Measurements from ENCODE around the gene TMEM119. TPM values are rescaled to one million over a fixed set of nuclear protein-coding genes. Genes with fewer than 3 reads are reported as not detected.

TMEM119 gene, protein sequence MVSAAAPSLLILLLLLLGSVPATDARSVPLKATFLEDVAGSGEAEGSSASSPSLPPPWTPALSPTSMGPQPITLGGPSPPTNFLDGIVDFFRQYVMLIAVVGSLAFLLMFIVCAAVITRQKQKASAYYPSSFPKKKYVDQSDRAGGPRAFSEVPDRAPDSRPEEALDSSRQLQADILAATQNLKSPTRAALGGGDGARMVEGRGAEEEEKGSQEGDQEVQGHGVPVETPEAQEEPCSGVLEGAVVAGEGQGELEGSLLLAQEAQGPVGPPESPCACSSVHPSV
- not detected in 2 replicates for total RNA-seq (2014; rRNA removed; shearing (Covaris generic))

DNA sequence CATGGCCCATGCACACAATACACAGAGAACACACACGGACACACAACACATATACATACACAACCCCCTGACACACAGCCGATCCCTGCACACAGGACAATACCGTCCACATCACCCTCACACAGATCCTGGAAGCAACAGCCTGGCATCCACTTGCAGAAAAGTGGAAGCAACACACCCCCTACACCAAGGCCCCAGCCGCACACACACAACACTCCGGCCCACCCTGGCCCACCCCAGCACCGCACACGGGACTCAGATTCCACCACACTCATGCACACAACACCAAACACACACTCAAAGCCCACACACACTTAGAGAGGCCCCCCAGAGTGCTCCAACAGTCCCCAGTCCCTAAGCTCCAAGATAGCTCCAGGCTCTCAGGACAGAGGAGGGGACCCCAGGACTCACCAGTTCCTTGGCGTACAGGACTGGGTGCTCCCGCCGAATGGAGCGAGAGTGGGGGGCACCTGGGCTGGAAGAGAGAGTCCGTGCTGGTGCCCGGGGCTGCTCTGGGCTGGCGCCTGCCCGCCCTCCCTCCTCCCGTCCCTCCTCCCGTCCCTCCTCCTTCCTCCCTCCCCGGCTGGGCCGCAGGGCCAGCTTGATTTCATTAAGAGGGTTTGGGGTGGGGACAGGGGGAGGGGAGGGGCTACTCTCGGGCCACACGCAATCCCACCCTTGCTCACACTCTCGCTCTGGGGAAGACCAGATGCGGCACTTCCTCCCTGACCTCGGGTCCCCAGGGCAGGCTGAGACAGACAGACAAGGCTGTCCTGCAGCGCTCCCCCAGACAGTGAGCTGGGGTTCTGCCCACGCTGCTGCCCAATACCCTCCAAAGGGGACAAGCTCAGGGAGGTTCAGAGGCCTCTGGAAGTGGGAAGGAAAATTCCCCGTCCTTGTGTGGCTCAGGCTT lies at the start of gene TMEM119:
Gene TMEM119, minus strand, starts transcription at position 526 of the 913 bp plus-strand sequence. CDS start 5,701 bp downstream, outside the sequence.
- no peak for DNase-seq (ENCODE audit: low spot score)

DNA sequence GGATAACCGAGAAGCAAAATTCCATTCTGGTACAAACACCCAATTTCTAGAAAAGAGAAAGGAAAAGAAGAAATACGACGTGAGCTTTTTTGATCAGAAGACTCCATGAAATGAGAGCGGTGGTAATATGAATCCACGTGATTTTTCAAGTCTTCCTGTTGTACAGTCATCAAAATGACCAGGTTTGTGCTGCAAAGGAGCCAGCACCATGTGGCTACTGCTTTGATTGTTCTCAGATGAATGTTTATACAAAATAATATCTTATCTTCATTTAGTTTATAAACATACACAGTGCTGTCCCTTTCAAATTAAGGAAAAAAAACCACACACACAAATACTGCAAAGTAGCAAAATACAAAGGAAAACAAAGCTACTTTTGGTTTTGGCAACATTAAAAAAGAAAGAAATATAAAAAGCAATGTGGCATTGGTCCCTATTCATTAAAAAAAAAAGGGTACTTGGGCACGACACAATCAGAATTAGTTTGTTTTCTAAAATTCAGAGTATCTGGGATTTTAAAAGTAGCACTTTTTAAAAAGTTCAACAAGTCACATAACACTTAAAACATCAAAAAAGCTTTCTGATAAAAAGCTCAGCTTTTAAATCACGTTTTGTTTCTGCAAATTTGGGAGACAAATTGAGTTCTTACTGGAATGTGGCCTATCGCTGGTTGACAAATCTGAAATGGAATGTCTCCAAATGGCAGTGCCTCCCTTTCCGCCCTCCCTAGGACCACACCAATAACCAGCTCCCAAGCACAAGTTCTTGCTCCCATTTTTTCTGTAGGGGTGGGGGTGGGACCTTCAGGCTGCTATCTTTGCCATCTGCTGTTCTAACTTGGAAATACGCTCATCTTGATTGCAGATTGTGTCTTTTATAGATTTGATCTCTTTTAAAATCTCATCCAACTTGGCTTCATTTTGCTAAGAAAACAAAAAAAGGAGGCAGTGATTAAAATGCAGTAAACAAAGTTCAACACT lies 49.0 kb upstream of the TMEM119 start:
- DNase-seq (ENCODE audit: low spot score) = no peak

DNA sequence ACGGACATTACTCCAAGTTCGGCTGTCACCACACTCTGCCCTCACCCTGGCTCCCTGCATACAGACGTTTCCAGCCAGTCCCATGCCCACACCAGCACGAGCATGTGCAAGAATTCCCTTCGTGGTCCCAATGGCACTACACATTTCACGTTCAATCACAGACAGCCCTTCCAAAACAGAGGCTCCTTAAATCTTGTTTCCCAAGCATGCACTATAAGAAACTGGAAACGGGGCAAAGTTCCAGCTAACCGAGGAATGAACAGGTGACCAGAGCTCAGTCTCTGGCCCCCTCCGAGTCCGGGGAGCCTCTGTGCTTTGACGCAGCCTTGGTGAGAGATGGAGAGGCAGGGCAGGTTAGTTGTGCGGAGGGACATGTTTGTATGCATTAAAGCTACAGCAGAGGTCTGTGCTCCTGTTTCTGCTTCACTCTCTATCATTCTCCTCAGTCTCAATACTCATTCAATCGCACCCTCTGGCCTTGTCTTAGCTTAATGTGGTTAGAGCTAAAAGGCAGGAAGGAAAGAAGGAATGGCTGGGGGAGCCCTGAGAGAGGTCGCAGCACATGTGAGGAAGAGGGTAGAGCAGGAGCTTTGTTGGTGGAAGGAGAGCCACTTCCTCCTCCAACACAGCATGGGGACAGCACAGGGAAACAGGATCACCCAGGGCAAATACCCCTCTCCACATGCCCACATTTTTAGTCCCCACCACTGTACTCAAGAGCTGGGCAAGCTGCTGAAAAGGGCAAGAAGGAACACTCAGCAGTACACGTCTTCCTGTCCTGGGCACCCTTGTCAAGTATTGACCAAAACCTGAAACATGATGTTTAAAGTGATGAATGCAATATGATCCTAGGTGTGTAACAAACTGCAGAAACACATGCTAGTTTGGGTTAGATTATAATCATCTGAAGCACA lies 48.1 kb upstream of the TMEM119 start:
- no peak for DNase-seq (ENCODE audit: low spot score)

DNA sequence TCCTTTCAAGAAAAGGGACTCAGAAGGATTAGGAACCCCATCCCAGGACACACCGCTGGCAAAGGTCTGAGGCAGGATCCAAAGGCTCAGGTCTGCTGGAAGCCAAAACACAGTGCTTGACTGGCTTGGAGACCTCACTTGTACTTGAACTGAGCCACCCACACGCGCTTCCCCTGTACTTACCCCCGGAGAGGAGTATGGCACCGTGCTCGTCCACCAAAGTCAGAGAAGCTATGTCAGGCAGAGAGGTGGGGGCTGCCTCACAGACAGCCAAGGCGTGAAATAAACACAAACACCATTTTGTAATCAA lies 46.9 kb upstream of the TMEM119 start:
- DNase-seq (ENCODE audit: low spot score) = no peak

DNA sequence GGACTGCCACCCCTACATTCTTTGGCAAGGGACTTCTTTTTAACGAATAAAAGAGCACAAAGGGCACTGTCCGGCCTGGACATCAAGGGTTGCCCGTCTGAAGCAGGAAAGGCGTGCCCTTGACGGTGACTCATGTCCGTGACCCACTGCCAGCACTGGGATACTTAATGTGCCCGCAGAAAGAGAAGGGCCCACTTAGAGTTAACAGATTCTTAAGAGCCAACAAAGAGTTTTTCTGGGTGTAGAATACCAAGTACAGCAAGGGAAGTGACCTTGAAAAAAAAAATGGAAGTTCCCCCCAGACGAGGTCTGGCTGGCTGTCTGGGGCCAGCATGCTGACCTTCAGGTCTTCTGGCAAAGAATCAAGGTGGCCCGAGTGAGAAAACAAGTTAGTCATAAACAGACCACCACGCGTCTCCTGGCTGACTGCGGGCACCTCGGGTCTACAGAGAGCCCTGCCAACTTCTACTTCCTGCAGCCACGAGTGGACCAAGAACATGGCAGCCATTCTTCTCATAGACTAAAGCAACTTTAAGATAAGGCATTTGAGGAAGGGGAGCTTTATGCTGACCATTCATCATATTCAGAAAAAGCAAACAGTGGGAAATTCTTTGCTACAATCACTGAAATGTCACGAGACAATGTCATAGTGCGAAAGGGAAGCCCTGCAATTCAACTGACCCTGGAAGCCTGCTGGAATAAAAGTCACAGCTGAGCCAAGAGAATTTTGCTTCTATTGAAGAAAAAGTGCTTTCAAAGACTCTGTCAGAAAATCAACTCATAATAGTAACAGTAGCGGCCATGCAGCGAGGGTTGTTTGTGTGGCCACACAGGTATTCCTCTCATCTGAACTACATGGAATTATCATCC lies 46.3 kb upstream of the TMEM119 start:
- no peak for DNase-seq (ENCODE audit: low spot score)

DNA sequence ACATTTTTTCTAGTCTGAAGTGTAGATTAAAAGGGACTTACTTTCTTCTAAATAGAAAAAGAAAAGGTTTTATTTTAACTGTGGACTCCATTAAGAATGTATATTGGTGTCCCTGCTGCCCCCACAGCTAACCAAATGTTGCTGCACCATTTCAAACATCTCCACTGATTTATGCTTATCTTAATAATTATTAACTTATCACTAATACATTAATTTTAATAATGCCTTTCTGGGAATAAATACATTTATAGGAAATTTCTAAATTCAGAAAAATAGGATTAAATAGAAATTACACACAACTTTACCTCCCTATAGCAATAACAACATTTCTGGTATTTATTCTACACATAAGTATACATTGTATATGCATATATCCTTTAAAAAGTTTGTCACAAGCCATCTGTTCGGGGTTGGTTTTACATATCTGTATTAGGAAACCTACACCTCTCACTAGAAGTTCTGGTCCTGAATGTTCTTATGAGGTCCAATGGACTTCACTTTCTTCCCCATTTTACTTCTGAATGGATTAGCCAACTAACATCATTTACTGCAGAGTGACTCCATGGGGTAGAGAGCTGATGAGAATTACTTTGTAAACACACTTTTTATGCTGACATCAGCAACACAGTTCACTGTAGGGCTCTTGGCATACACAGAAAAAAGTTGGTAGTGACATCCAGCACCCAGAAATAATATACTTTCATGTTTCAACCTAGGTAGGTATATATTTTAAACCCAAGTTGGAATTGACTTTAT lies 45.2 kb upstream of the TMEM119 start:
- no peak for DNase-seq (ENCODE audit: low spot score)

DNA sequence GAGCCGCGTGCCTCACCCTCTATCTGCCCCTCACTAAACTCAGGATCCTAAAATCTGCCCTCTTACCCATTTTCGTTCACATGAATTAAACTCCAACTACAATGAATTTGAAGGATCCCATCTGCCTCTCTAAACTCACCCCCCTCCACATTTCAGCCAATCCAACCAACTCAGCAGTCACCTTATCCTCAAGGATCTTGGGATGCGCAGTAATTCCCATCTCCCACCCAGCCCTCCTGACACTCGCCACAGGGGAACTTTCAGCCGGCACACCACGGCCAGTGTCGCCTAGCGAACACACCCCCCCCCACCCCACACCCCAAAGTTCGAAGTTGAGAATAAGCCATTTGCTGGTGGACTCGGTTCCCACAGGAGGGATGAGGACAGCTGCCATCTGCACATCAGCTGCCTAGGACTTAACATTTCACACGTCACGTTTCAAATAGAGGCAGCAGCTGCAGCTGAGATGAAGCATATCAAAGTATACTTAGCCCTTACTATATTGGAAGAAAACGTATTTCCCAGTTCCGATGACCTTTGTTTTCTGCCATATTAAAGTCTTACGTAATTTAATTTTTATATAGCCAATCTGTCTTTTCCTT lies 44.5 kb upstream of the TMEM119 start:
- DNase-seq (ENCODE audit: low spot score) = no peak

DNA sequence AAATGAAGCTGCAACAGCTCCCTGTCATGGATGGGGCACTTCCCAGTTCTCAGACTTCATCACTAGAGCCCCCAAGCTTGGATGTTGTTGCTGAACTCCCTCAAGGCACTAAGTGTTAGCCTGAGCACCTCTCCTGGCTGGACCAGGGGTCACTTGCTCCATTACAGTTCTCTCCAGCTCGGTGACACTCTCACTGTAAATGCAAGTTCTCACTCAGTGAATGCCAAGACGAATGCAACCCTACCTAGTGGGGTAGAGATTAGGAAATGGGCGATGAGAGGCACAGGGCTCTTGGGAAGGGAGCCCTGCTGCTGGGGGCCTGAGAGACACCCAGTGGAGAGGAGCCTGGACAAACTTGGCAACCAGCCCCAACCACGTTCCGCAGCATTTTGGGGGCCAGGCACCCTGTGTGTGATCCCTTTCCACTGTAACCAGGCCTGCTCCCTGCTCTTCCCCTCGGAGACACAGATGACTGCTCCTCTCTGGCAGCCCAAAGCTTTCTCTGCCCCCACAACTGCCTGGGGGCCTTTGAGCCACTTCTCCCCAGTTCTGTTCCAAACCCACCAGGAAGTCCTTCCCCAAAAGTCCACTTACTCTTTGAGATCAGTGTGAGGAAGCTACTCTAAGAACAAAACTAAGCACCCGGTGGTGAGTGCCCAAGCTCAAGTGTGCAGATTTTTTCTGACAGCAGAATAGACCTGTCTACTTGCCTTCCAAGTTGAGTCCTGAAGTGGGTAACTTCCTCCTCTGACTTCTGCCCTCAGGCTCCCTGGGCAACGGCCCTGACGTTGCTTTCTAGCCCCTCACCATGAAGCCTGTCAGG lies 43.8 kb upstream of the TMEM119 start:
- DNase-seq (ENCODE audit: low spot score) = no peak

DNA sequence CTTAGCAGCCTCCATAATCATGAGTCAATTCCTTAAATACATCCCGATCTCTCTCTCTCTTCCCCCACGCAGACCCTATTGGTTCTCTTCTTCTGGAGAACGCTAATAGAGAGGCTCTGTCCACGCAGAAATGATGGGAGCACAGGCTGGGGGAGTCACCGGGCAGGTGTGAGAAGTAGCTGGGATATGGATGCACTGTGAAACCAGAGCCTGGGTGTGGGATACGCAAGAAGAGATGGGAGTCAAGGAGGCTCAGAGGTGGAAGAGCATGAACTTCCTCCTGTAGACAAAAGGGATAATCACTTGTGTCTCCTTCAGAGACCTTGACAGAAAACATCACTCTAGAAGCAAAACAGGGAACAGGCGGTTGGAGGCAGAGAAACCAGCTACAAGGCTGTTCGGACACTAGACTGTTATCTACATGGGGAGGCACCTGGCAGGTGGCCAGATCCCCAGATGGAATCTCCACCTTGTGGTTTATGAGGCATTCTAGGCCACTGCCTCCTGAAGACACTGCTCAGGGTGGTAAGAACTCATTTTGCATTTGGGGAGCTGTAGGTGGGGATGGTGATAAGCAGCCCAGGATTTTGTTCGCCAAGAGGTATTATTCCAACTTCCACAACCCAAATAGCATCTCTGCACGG lies 43.0 kb upstream of the TMEM119 start:
- DNase-seq (ENCODE audit: low spot score) = peak; percentile 56

DNA sequence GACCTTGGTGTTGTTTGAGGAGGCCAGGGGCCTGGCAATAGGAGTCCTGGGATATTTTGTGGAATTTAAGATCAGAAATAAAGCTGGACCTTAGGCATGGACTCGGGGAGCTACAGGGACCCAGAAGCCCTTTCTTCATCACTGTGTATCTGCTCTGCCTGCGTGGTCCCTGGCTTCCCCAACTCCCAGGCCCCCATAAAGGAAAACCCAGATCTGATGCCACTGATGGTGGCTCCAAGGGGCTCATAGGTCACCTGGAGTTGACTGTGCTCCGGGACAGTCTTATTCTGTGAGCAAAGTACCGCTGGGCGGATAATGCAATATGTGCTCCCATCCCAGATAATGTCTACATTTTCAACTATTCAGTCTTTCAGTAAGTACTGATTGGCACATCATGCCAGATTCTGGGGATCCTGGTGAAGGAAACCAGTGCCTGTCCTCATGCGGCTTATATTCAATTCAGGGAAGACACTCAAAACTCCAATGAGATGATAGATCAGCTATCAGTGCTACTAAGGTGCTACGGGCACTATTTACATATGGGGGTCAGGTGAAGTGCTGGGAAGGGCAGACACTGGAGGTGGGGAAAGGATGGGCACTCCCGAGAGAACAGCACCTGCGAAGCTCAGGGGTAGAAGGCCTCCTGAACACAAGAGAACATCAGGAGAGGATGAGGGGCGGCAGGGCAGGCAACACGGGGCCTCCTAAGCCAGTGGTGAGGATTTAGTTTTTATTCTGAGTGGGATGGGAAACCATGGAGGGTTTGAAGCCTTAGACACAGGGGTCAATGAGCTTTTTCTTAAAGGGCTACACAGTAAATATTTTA lies 41.3 kb upstream of the TMEM119 start:
- DNase-seq (ENCODE audit: low spot score) = no peak

DNA sequence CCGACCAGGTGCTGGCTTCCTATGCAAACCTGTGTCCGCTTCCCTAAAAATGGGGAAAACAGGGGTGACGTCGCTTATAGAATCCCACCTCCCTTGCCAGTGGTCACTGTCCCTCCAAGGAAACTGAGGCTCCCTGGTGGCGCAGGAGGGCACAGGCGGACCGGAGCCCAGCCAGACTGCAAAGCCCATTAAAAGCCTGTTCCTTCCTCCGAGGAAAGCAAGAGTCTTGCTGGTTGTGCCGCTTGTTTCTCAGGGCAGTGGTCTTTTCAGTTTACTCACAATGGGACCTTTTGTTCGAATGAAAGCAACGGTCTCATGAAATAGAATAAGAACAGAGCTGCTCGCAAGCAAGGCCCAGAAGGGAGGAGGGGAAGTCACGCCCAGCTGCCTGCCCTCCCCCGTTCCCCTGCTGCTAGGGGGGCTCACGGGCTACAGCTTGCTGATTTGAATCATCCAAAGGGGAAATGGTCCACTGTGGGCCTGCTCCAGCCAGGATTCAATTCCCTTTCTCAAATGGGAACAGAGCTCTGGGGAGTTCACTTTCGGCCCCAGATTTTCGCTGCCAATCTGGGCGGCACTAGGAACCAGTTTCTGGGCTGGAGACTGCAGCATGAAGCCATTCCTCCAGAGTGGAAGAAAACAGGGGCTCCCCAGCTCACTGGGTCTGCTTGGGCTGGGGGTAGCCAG lies 40.4 kb upstream of the TMEM119 start:
- DNase-seq (ENCODE audit: low spot score) = no peak

DNA sequence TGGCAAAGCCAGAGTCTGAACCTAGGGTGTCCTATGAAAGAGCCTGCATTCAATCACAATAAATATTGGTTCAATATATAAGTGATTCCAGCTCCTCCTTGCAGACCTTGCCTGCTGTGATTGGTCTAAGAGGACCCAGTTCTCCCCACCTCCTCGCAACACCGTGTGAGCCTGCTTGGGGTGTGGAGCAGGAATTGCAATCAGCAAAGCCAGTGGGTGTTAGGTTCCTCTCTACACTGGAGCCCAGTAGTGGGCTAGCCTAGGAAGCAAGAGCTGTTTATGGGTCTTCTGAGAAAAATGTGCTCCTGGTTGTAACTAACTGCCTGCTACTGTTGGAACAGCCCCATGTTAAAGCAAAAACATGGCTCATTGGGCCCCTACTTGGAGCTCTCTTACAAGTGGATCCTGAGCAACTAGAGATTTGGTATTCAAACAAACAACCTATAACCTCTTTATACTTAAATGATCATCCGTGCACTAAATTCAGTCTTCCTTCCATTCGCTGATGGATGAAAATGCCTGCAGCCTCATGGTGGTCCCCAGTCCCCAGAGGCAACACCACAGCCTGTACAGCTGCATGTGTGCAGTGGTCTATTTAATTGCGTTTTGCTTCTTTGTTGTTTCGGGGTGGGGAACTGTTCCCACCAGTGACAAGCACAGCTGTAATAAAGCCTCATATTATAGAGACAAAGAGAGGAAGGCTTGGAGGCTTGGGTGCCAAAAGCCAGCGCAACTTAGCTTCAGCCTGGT lies 39.5 kb upstream of the TMEM119 start:
- DNase-seq (ENCODE audit: low spot score) = no peak

DNA sequence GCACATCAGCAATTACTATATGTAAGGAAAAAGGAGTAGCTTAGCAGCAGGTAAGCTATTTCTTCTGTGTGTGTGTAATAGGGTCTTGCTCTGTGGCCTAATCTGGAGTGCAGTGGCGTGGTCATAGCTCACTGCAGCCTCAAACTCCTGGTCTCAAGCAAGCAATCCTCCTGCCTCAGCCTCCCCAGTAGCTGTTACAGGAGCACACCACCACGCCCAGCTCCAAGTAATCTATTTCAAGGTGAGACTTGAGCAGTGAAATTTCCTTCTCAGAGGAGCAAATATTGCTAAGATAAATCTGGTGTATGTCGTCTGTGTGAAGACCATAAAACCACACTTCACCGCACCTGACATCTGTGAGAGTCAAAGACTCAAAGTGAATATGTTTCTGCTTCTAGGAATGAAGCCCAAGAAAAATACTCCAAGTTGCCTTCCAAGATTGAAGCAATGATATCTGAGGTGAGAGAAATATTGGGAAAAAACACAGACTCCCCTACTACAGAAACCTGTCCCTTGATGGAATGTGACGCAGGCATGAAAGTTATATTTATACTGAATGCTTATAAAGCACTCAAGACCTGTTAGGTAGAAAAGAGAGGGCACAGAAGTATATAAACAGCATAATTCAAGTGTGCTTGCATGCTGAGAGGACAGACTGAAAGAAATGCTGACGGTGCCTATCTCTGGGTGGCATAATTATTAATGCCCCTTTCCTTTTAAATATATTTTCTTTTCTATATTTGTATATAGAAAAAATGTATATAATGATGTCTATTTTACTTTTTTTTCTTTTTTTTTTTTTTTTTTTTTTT lies 38.3 kb upstream of the TMEM119 start:
- DNase-seq (ENCODE audit: low spot score) = no peak

Measured in HT-29 (cell line).